ENCODE results near the gene PIP.
"Not testable (repeated sequence)": the region's sequence is repeated elsewhere in the genome, so short reads cannot be mapped to it uniquely, and the experiment has no call there.

The PIP gene

DNA sequence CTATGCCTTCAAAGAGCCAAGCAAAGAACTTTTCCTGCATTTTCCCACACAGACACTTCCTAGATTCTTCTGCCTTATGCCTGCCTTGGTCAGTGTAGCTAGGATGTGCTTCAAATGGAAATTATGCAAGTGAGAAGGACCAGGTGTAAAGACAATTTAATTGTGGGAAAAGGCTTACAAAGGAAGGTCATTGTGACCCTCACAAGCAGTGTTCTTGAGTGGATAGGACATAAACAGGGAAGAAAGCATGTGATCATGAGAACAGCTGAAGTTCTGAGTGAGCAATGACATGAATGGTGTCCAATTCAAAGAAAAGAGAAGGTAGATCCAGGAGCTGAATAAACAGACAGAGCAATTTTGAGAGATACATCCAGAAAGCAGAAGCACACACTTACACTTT lies 1.3 kb upstream of the PIP start:
- Histone ChIP-seq H3K27ac (no peak overlapping the region), H3K36me3 (replicated peaks) (no peaks in the 10 kb centered on the region), H3K4me3 (ENCODE audit: low read depth, low read length) (no peak overlapping the region), H3K27me3 (replicated peaks) (no peaks in the 10 kb centered on the region)
- DNase-seq = no peak
- TF ChIP-seq, protein P1, sequence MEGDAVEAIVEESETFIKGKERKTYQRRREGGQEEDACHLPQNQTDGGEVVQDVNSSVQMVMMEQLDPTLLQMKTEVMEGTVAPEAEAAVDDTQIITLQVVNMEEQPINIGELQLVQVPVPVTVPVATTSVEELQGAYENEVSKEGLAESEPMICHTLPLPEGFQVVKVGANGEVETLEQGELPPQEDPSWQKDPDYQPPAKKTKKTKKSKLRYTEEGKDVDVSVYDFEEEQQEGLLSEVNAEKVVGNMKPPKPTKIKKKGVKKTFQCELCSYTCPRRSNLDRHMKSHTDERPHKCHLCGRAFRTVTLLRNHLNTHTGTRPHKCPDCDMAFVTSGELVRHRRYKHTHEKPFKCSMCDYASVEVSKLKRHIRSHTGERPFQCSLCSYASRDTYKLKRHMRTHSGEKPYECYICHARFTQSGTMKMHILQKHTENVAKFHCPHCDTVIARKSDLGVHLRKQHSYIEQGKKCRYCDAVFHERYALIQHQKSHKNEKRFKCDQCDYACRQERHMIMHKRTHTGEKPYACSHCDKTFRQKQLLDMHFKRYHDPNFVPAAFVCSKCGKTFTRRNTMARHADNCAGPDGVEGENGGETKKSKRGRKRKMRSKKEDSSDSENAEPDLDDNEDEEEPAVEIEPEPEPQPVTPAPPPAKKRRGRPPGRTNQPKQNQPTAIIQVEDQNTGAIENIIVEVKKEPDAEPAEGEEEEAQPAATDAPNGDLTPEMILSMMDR (IDR thresholded peaks at IDR 0.05; ENCODE audit: low read depth, low read length, missing control alignments) = no peak
- in situ Hi-C loops (cut with HindIII; ENCODE audit: low pct_ligation_motif_present, low sequenced_read_pairs) = no loop called here

DNA sequence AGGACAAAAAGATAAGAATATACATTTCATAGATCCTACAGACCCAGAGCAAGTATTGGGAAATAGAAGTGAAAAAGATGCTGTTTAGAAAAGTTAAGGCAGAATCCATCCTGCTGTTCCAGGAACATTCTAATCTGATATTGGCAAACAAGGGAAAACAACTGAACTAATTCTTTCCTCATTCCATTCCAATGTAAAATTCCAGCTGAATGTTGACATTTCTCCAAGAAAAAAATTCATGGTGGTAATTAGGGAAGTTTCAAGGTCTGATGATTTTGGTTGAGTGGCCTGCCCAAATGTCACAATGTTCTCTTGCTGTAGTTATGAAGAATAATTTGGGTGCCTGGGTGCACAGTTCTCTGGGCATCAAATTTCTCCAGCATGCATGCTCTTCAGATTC lies 15.2 kb downstream of the PIP start:
- TF ChIP-seq, protein P1 (IDR thresholded peaks at IDR 0.05; ENCODE audit: low read depth, low read length, missing control alignments) = no peak
- Histone ChIP-seq H3K27me3 (replicated peaks) (no peaks in the 10 kb centered on the region), H3K36me3 (replicated peaks) (no peaks in the 10 kb centered on the region), H3K4me3 (ENCODE audit: low read depth, low read length) (no peak overlapping the region), H3K27ac (no peak overlapping the region)
- DNase-seq = no peak
- in situ Hi-C loops (cut with HindIII; ENCODE audit: low pct_ligation_motif_present, low sequenced_read_pairs) = no loop called here

DNA sequence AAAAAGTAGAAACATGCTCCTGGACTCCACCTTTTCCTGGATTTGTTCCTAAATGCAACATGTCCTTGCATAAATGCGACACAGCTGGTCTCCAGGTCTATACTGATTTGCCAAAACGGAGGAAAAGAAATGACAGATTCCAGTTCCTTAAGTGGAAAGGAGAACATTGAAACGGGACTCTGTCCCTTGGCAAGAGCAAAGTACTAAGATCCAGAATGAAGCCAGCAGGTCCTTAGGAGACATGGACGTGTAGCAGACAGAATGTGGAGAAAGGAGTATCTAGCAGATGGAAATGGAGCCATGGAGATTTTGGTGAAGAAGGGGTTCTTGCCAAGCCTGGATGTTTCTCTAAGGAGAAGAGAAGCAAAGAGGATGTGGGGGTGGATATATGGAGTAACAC lies 16.2 kb downstream of the PIP start:
- in situ Hi-C loops (cut with HindIII; ENCODE audit: low pct_ligation_motif_present, low sequenced_read_pairs) = no loop called here
- no peak for DNase-seq
- no peaks in the 10 kb centered on the region for H3K27me3 ChIP-seq (replicated peaks)
- H3K36me3 ChIP-seq (replicated peaks) = no peaks in the 10 kb centered on the region
- TF ChIP-seq, protein P1 (IDR thresholded peaks at IDR 0.05; ENCODE audit: low read depth, low read length, missing control alignments) = no peak
- no peak overlapping the region for H3K4me3 ChIP-seq (ENCODE audit: low read depth, low read length)
- no peak overlapping the region for H3K27ac ChIP-seq

DNA sequence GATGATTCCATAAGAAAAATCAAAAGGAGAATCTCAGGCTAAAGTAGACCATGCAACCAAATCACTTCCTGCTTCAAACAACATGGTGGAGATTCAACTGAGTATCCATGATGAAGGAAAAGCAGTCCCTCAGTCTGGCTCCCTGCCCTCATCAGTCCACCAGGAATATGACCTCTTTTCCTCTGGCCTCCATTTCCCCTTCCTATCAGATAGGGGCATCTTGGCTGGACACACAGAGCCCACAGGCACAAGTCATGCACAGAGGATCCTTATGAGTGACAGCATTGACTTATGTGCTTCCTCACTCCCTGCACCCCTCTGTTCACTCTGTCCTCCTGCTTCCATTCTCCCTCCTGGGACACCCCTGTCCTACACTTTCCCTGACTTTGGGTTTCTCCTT lies 16.8 kb downstream of the PIP start:
- Histone ChIP-seq H3K4me3 (ENCODE audit: low read depth, low read length) (no peak overlapping the region), H3K27me3 (replicated peaks) (no peaks in the 10 kb centered on the region), H3K27ac (no peak overlapping the region), H3K36me3 (replicated peaks) (no peaks in the 10 kb centered on the region)
- no peak for DNase-seq
- TF ChIP-seq, protein P1 (IDR thresholded peaks at IDR 0.05; ENCODE audit: low read depth, low read length, missing control alignments) = no peak
- in situ Hi-C loops (cut with HindIII; ENCODE audit: low pct_ligation_motif_present, low sequenced_read_pairs) = no loop called here

DNA sequence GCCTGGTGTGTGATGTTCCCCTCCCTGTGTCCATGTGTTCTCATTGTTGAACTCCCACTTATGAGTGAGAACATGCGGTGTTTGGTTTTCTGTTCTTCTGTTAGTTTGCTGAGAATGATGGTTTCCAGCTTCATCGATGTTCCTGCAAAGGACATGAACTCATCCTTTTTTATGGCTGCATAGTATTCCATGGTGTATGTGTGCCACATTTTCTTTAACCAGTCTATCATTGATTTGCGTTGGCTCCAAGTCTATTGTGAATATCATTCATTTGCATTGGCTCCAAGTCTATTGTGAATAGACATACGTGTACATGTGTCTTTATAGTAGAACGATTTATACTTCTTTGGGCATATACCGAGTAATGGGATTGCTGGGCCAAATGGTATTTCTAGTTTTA lies 18.8 kb downstream of the PIP start:
- H3K4me3 ChIP-seq (ENCODE audit: low read depth, low read length); H3K36me3 ChIP-seq (replicated peaks); DNase-seq; in situ Hi-C loops (cut with HindIII; ENCODE audit: low pct_ligation_motif_present, low sequenced_read_pairs); H3K27ac ChIP-seq; H3K27me3 ChIP-seq (replicated peaks): not testable (repeated sequence)

DNA sequence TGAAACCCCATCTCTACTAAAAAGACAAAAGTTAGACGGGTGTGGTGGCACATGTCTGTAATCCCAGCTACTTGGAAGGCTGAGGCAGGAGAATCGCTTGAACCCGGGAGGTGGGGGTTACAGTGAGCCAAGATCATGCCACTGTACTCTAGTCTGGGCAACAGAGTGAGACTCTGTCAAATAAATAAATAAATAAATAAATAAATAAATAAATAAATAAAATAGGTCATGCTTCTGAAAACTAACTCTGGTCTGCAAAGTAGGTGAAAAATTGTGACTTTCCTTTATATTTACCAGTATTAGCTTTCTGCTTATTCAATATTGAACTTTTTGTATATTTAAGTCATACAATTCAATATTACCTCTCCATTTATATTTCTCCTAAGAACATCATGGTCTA lies 26.7 kb downstream of the PIP start:
- H3K27me3 ChIP-seq (replicated peaks); H3K4me3 ChIP-seq (ENCODE audit: low read depth, low read length); H3K36me3 ChIP-seq (replicated peaks); DNase-seq; H3K27ac ChIP-seq; in situ Hi-C loops (cut with HindIII; ENCODE audit: low pct_ligation_motif_present, low sequenced_read_pairs): not testable (repeated sequence)

DNA sequence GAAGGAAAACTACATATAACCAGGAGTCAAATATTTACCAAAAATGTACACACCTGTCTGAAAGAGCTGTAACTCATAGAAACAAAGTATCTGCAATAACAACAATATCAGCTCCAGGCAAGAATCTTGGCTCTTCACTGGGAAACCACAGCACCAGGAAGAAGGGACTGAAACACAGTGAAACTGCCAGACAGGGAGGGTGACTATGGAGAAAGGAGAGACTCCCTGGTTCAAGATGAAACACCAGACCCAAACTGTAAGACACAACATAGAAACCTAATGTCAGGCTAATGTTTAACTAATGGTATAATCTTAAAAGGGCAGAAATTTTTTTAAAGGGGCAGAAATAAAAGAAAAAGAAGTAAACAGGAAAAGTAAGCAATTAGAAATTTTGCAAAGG lies 39.8 kb downstream of the PIP start:
- H3K27ac ChIP-seq = no peak overlapping the region
- in situ Hi-C loops (cut with HindIII; ENCODE audit: low pct_ligation_motif_present, low sequenced_read_pairs) = no loop called here
- no peak for DNase-seq
- TF ChIP-seq, protein P1 (IDR thresholded peaks at IDR 0.05; ENCODE audit: low read depth, low read length, missing control alignments) = no peak
- no peaks in the 10 kb centered on the region for H3K27me3 ChIP-seq (replicated peaks)
- H3K36me3 ChIP-seq (replicated peaks) = no peaks in the 10 kb centered on the region
- no peak overlapping the region for H3K4me3 ChIP-seq (ENCODE audit: low read depth, low read length)
